ENCODE results near the gene CORO2A.
"Not testable (repeated sequence)": the region's sequence is repeated elsewhere in the genome, so short reads cannot be mapped to it uniquely, and the experiment has no call there.

The CORO2A gene

DNA sequence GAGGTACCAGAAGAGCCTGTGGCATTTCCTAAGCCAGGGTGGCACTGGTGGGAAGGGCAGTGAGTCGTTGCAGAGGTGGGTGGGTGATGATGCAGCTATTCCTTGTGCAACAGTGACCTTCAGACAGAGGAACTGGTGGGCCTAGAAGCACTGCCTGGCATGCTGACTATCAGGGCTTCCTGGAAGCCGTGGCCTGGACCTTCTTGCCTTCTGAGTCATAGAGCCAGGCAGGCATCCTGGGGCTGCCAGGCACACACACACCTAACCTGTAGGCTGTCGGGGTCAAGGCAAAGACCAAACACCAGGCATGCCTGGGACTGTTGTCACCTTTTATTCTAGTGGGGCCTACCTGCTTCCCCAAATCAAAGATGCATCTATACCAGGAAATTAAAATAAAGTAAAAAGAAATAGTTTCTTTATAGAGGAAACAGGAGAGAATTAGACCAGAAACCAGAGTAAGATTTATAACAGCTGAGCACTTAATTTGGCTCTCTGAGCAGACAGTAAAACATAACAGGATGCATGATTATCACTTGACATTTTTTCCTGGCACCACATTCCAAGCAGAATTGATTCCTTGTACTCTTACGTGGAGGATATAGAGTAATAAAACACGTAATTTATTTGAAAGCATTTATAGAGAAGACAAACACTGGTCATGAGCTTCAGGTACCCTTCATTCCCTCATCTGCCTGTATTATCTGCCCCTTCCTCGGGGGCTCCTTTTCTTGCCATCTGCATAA is 110.8 kb downstream of the CORO2A start:
- DNase-seq (ENCODE audit: low read depth), result no peak

DNA sequence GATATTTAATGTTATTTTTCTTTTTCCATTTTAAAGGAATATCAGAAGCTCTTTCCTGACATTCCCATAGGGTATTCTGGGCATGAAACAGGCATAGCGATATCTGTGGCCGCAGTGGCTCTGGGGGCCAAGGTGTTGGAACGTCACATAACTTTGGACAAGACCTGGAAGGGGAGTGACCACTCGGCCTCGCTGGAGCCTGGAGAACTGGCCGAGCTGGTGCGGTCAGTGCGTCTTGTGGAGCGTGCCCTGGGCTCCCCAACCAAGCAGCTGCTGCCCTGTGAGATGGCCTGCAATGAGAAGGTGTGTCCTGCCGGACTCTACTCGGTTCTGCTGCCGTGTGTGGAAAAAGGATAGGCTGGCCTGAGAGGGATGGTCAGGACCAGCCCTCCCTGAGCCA is 111.7 kb downstream of the CORO2A start:
- no peak for DNase-seq (ENCODE audit: low read depth)

DNA sequence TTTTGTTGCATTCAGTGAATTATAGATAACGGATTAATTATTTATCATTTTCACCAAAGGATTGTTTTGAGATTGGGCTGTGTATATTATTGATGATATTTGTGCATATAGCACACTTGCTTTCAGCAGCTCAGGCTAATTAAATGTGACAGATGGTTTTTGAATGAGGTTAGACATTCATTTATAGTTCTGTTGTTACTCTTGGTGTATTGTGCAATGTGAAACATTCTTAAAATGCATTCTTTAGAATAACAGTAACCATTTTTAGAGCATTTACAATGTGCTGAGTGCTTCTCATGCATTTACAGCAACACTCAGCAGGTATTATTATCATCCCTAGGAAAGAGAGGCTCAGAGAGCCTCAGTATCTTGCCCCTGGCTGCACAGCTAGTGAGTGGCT is 112.1 kb downstream of the CORO2A start:
- DNase-seq (ENCODE audit: low read depth), result peak; percentile 44

DNA sequence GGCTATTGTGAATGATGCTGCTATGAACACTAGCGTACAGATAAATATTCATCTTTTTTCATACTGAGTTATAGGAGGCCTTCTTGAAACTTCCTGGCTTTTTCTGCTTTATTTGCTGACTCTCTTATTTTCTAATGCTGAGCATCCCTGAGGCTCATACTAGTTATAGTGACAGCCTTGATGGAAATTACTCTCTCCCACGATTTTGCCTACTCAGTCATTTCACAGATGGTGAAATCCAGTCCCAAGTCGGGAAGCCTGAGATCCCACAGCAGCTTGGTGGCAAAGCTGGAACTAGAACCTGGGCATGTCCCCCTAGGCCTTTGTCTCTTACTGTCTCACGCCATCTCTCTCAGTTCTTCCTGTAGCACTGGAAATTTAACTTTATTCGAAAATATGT is 113.5 kb downstream of the CORO2A start:
- no peak for DNase-seq (ENCODE audit: low read depth)

DNA sequence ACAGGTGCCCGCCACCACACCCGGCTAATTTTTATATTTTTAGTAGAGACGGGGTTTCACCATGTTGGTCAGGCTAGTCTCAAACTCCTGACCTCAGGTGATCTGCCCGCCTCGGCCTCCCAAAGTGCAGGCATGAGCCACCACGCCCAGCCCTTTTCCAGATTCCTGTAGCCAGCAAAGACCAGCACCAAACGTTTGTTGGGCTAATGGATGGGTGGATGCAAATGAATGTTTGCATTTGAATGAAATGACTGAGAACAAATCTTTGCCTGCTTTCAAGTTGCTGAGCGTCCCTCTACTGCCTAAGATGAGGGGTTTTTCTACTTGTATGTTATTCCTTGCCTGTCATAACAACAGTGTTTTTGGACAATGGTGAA is 115.9 kb downstream of the CORO2A start:
- not testable (repeated sequence) for DNase-seq (ENCODE audit: low read depth)

DNA sequence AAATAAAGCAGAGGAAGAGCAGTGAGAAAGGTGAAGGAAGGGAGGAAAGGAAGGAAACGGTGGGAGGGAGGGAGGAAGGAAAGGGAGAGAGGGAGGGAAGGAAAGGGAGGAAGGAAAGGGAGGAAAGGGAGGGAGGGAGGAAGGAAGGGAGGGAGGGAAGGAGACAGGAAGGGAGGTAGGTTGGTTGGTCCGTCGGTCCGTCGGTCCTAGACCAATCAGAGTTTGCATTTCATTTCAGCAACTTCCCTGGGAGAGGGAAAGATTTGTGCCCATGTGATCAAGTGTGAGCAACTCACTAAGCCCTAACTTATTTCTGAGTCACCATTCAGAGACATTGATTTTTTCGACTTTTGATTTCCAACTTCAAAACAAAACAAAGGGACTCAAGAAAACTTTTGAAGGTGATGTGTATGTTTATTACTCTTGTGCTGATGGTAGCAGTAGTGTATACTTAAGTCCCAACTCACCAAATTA is 117.1 kb downstream of the CORO2A start:
- DNase-seq (ENCODE audit: low read depth), result no peak

DNA sequence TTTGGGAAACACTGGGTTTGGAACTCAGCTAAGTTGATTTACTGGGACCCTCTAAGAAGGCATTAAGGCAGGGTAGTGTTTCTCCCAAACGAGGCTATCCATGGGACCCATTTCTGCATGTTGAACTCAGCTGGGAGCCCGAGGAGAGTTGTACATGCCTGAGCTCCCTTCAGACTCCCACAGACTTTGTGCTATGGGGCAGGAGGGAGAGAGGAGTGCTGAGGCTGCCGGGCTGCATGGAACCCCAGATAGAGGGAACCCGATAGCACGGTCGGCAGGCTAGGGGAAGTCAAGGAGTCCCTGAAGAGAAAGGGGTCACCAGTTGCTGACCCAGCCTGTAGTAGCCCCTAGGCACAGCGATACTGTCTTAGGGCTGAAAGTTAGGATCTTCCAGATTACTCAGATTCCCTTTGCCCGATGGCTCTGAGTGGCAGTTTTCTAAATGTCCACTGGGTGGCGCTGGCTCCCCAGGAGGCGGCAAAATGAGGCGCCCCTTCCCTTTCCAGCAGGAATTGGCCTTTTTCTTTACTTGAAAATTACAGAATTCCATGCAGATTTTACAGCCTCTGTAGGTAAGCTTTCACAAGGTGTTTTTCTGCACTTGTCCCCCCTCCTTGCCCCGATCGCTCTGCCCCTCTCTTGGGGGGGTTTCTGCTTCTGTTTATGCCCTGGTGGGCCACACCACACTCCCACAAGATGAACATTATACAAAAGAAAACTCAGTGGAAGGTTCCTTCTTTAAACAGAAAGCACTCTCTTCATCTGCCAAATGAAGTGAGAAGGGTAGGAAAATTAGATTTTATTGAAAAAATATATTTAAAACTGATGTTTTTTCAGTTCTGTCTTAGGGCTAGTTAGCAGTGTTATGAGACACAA is 118.1 kb downstream of the CORO2A start:
- DNase-seq (ENCODE audit: low read depth), result no peak

DNA sequence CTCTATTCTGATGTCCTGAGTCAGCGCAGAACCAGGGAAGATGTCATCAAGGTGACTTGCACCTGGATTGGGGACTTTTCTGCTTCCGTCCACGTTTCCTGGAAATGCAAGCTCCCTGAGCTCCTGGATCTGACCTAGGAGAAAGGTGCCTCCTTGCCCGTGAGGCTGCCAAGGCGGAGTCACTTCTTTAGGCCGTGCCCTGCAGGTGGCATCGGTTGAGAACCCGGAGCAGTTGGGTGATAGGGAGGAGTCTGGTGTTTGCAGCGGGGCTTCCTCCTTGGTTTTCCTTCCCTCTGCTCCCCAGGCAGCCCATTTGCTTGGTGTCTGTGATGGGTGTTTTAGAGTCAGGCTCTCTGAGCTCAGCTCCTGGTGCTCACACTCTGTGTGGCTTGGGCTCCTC is 120.7 kb downstream of the CORO2A start:
- DNase-seq (ENCODE audit: low read depth), result no peak

Data from GM04504 (cell line).